Posterior vena cava (tissue), 2 donors: Measurements from ENCODE around the gene HDAC4. TPM values are rescaled to one million over a fixed set of nuclear protein-coding genes. Genes with fewer than 3 reads are reported as not detected.

Experiments
- DNase-seq: peaks from one replicate; pipeline ENCODE4 v3.0.0-alpha.2; 2020; ENCODE audit warnings: low spot score
- intact Hi-C, 2 donors: fragments of 100-400 bp; cut with DNase I; formaldehyde crosslinking; loops; one replicate each; pipeline versions ENCODE4 v1.14.1 to v1.14.2; 2022 to 2023
- microRNA-seq, 2 donors: library from miRNA; unstranded; fragments of <30 nt; microRNA quantifications; one replicate each; pipeline ENCODE4 v1.2.0, GENCODE V29; 2020 to 2021; ENCODE audit warnings: borderline microRNAs expressed in 2 of 2
- total RNA-seq, 2 donors: library from RNA; stranded (reverse); fragmentation: NEBNext Ultra II Directional; extraction: Animal tissue kit (Norgen Biotek cat#: 25700); gene quantifications; one replicate each; pipeline ENCODE4 v1.2.1, GENCODE V29; 2021
- donor health status: DM: yes; HTN: yes; CAD: no.
- donor health status: DM: yes; HTN: yes; CAD: no.

Gene HDAC4
- total RNA-seq, 2 donors from 2014 or later, result 47.6 to 66.9 TPM

DNA sequence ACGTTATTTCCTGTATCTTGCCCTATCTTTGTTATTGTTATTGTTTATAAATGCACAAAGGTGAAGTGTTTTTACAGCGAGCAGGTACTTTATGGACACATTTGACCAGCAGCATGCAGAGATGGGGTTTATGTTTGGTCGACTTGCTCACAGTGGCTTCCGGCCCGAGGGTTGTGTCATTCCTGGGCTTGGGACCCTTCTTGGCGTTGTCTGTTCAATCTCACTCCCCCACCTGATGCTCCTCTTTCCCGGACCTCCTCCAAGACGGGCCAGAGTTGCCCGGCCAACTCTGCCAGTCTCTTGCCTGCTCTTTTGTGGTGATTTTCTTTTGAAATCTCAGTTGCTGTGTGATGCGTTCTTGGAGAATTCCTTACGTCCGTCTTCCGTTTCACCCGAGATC lies 399.0 kb downstream of the HDAC4 start:
- intact Hi-C loops, result no loop called here
- no peak for DNase-seq

DNA sequence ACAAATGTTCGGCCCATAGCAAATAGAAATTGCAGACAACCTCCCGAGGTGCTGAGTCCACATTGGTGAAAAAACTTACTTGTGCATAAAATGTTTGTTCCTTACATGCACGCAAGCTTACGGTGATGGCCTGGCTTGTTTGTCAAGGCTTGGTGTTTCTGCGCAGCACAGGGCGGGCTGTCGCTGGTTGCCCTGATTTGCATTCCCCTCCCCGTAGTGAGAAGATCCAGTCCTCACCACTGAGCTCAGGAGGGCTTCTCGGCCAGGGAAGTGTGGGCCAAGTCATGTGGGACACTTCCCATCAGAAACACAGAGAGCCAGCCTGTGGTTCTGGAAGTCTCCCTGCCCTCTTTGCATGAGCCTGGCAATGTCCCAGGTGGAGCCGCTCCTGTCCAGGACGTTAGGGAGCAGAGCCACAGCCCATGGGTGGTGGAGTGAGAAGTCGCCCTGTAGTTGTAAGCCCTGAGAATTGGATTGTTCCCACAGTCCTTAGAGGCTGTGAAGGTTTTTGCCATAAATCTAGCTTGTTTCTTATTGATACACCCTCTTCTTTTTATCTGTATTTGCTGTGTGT lies 400.2 kb downstream of the HDAC4 start:
- DNase-seq, result no peak
- intact Hi-C loops, result no loop called here

DNA sequence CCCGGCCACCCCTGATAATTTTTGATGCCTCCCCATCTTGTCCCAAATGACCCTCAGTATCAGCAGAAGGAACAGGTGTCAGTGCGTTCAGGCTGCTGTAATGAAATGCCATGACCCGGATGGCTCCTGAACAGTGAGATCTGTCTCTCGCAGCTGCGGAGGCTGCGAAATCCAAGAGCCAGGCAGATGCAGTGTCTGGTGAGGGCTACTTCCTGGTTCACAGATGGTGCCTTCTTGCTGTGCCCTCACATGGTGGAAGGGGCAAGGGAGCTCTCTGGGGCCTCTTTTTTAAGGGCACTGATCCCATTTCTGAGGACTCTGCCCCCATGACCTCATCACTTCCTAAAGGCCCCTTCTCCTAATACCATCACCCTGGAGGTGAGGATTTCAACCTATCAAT lies 400.7 kb downstream of the HDAC4 start:
- no peak for DNase-seq
- intact Hi-C loops, result no loop called here

DNA sequence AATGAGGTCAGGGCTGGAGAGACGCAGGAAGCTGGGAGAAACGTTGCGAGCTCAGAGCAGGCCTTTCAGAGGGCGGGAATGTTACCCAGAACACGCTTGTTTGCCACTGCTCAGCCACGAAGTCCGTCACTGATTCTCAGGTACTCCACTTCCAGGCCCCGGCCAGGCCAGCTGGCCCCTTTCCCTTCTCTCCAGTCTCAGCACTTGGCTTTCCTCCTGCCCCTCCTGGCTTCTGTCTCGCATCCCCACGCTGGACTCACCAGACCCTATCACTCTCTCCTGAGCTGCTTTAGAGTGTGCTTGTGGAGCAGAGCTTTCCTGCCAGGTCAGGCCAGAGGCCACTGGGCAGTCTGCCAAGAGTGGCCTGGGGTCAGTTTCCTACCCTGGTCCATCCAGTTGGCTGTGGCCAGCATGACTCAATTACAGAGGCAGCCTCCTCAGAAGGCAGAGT lies 401.5 kb downstream of the HDAC4 start:
- peak; percentile 82 for DNase-seq
- intact Hi-C loops, result no loop called here

DNA sequence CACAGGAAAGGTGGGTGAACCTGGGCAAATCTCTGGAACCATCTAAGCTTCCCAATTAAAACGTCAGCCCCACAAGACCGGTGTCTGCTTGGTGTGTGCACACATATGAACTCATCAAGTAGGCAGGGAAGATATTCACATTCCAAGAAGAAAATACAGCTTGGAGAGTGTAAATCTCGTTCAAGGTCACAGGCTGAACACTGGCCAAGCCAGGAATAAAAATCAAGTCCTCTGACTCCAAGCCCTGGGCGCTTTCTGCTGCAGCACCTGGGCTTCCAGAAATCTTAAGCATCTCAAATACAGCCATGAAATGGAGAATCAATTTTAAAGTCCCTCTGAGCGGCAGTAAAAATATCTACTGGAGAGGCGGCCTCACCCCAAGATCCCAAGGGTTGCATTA lies 402.0 kb downstream of the HDAC4 start:
- no peak for DNase-seq
- intact Hi-C loops, result no loop called here

Small RNAs within 50 kb of the gene (microRNA-seq; reads per million reads assigned to microRNA genes)
- gene MIR2467, result 0 reads per million in 2 donors
- 0 reads per million in 2 donors for gene MIR4269
- gene MIR4440, result 0 reads per million in 2 donors
- gene MIR4441, result 0 reads per million in 2 donors
